Right ventricle myocardium inferior (tissue), 1 donor: ENCODE data around the gene SIGLEC10. TPM values are rescaled to one million over a fixed set of nuclear protein-coding genes. Genes with fewer than 3 reads are reported as not detected.
"Not testable (repeated sequence)": the region's sequence is repeated elsewhere in the genome, so short reads cannot be mapped to it uniquely, and the experiment has no call there.

Source experiments
- ATAC-seq: fragments of 200-7000 bp; cut with Tn5 transposase; one replicate; pipeline ENCODE4 v1.9.1; 2020; ENCODE audit warnings: mild to moderate bottlenecking, moderate library complexity
- DNase-seq: peaks from one replicate; pipeline ENCODE4 v3.0.0; 2021; ENCODE audit errors: missing footprints
- intact Hi-C: fragments of 100-400 bp; cut with DNase I; formaldehyde crosslinking; loops from one replicate; pipeline ENCODE4 v1.11.0; 2022
- total RNA-seq: library from RNA; stranded (reverse); fragmentation: NEBNext Ultra II Directional; extraction: Animal tissue kit (Norgen Biotek cat#: 25700); gene quantifications from one replicate; pipeline ENCODE4 v1.2.1, GENCODE V29; 2021
- donor health status: DM: no; HTN: yes; CAD: no; lungs with severe emphysema.

SIGLEC10 gene
- total RNA-seq, 1 donor from 2014 or later, result 1.1 TPM

GRCh38 chr19:51402117-51402516 is 15.3 kb downstream of the SIGLEC10 start:
- intact Hi-C loops, result no loop called here
- DNase-seq (no peak), ATAC-seq (no peak)

GRCh38 chr19:51399936-51400335 is 17.5 kb downstream of the SIGLEC10 start:
- DNase-seq, ATAC-seq, intact Hi-C loops: not testable (repeated sequence)

- intact Hi-C loops, result no loop called here
- DNase-seq (no peak), ATAC-seq (no peak)
Measured at GRCh38 chr19:51399231-51399630, 18.2 kb downstream of the SIGLEC10 start.

GRCh38 chr19:51398096-51398704 is 19.2 kb downstream of the SIGLEC10 start:
- ATAC-seq (no peak), DNase-seq (no peak)
- intact Hi-C loops, result no loop called here

- intact Hi-C loops, ATAC-seq, DNase-seq: not testable (repeated sequence)
Measured at GRCh38 chr19:51397453-51397852, 20.0 kb downstream of the SIGLEC10 start.

GRCh38 chr19:51396175-51396574 is 21.3 kb downstream of the SIGLEC10 start:
- ATAC-seq (no peak), DNase-seq (no peak)
- intact Hi-C loops, result no loop called here

- ATAC-seq (peak; percentile 98), DNase-seq (peak; percentile 95)
- intact Hi-C loops, result loop anchor here (1.0 to 2.0 kb wide), 2 partner anchors 27 to 55 kb away; no protein-coding TSS in a partner anchor
Measured at GRCh38 chr19:51394050-51394836, 23.2 kb downstream of the SIGLEC10 start.

GRCh38 chr19:51392701-51393100 is 24.7 kb downstream of the SIGLEC10 start:
- DNase-seq, result no peak
- intact Hi-C loops, result no loop called here

GRCh38 chr19:51391073-51391611 is 26.3 kb downstream of the SIGLEC10 start:
- ATAC-seq (no peak), DNase-seq (no peak)
- intact Hi-C loops, result no loop called here

More at GRCh38 chr19:51392701-51393100, 24.7 kb downstream of the SIGLEC10 start:
- no peak for ATAC-seq

GRCh38 chr19:51389143-51389542 is 28.3 kb downstream of the SIGLEC10 start:
- DNase-seq, result no peak
- no peak for ATAC-seq

GRCh38 chr19:51387924-51388389 is 29.5 kb downstream of the SIGLEC10 start, which contains the start of gene LIM2:
LIM2 (minus strand) TSS chr19:51387974; CDS start chr19:51387443, 531 bp downstream.
- intact Hi-C loops, result no loop called here
- ATAC-seq (no peak), DNase-seq (no peak)

More at GRCh38 chr19:51389143-51389542, 28.3 kb downstream of the SIGLEC10 start:
- intact Hi-C loops, result no loop called here

- no peak for DNase-seq
- intact Hi-C loops, result no loop called here
- no peak for ATAC-seq
Measured at GRCh38 chr19:51386882-51387520, 30.4 kb downstream of the SIGLEC10 start.

GRCh38 chr19:51382004-51382403 is 35.4 kb downstream of the SIGLEC10 start:
- intact Hi-C loops, result no loop called here
- ATAC-seq (no peak), DNase-seq (no peak)

- intact Hi-C loops, result no loop called here
- no peak for DNase-seq
- no peak for ATAC-seq
Measured at GRCh38 chr19:51380379-51380778, 37.1 kb downstream of the SIGLEC10 start.

- no peak for ATAC-seq
- intact Hi-C loops, result no loop called here
- DNase-seq, result no peak
Measured at GRCh38 chr19:51377422-51377821, 40.0 kb downstream of the SIGLEC10 start.

GRCh38 chr19:51375504-51376221 is 41.8 kb downstream of the SIGLEC10 start:
- intact Hi-C loops, result no loop called here
- ATAC-seq, result no peak
- no peak for DNase-seq

GRCh38 chr19:51372649-51373504 is 44.6 kb downstream of the SIGLEC10 start, which contains the start of gene NKG7:
NKG7 (minus strand) TSS chr19:51372654; CDS start chr19:51372535, 119 bp downstream.
- no peak for DNase-seq
- intact Hi-C loops, result no loop called here
- no peak for ATAC-seq
